Neural cell (in vitro differentiated cells): Measurements from ENCODE around the gene MYO1G. TPM values are rescaled to one million over a fixed set of nuclear protein-coding genes. Genes with fewer than 3 reads are reported as not detected.

ENCODE experiments used
- H2AFZ ChIP-seq: fragments of 200-600, 300-800 bp; sonication (generic), shearing (Covaris generic); 2 replicates; pipeline ENCODE4 v1.6.0; 2014; ENCODE audit warnings: low read depth, mild to moderate bottlenecking, antibody characterized with exemption, low read length, moderate library complexity
- H3F3A ChIP-seq: fragments of 200-600 bp; shearing (Covaris generic); 2 replicates; pipeline ENCODE4 v1.6.1; 2016; ENCODE audit warnings: mild to moderate bottlenecking, moderate library complexity, mixed read lengths, antibody characterized with exemption, low read length; ENCODE audit not compliant: insufficient read depth, poor library complexity, severe bottlenecking
- H3K27ac ChIP-seq: fragments of 200-600, 300-800 bp; sonication (generic), shearing (Covaris generic); 2 replicates; pipeline ENCODE4 v1.5.1; 2014; ENCODE audit warnings: mild to moderate bottlenecking, low read length, moderate library complexity
- H3K27me3 ChIP-seq: fragments of 300-800, 200-600 bp; sonication (generic), shearing (Covaris generic); 2 replicates; pipeline ENCODE4 v1.6.0; 2014; ENCODE audit warnings: mild to moderate bottlenecking, low read depth, low read length, moderate library complexity; ENCODE audit not compliant: insufficient read depth
- H3K36me3 ChIP-seq: fragments of 300-800, 200-600 bp; sonication (generic), shearing (Covaris generic); 2 replicates; pipeline ENCODE4 v1.5.1; 2014; ENCODE audit warnings: mild to moderate bottlenecking, antibody characterized with exemption, low read length, moderate library complexity; ENCODE audit not compliant: insufficient read depth
- H3K4me2 ChIP-seq: fragments of 300-800, 200-600 bp; sonication (generic), shearing (Covaris generic); 2 replicates; pipeline ENCODE4 v1.6.0; 2014; ENCODE audit warnings: mild to moderate bottlenecking, low read length
- H3K4me3 ChIP-seq: fragments of 300-800, 200-600 bp; sonication (generic), shearing (Covaris generic); 2 replicates; pipeline ENCODE4 v1.5.1; 2014; ENCODE audit warnings: mild to moderate bottlenecking, low read length, moderate library complexity
- H3K79me2 ChIP-seq: fragments of 200-600 bp; shearing (Covaris generic); replicated peaks from 2 replicates; pipeline ENCODE4 v1.6.0; 2014; ENCODE audit warnings: mild to moderate bottlenecking, low read length, moderate library complexity; ENCODE audit not compliant: insufficient read depth
- H3K9ac ChIP-seq: fragments of 300-800, 200-600 bp; sonication (generic), shearing (Covaris generic); 2 replicates; pipeline ENCODE4 v1.6.1; 2016; ENCODE audit warnings: mild to moderate bottlenecking, low read length, mixed read lengths
- H3K9me2 ChIP-seq: fragments of 200-600 bp; shearing (Covaris generic); 2 replicates; pipeline ENCODE4 v1.6.1; 2016; ENCODE audit warnings: mild to moderate bottlenecking, low read length, mixed read lengths; ENCODE audit not compliant: insufficient read depth
- H3K9me3 ChIP-seq: fragments of 200-600, 300-800 bp; sonication (generic), shearing (Covaris generic); 2 replicates; pipeline ENCODE4 v1.6.1; 2016; ENCODE audit warnings: mild to moderate bottlenecking, mixed run types, low read length, moderate library complexity, mixed read lengths
- H4K20me1 ChIP-seq: fragments of 200-600 bp; shearing (Covaris generic); 2 replicates; pipeline ENCODE4 v1.6.1; 2016; ENCODE audit warnings: mild to moderate bottlenecking, mixed run types; ENCODE audit not compliant: insufficient read depth
- EP300 ChIP-seq: fragments of 450-650 bp; conservative IDR thresholded peaks from 2 replicates; pipeline ENCODE4 v1.6.1; 2014; ENCODE audit warnings: antibody characterized with exemption, mild to moderate bottlenecking, moderate library complexity; ENCODE audit not compliant: poor library complexity, severe bottlenecking
- EZH2 ChIP-seq: fragments of 200-600, 300-800 bp; shearing (Covaris generic), sonication (generic); IDR thresholded peaks from 2 replicates; pipeline ENCODE4 v1.6.1; 2014; ENCODE audit warnings: antibody characterized with exemption, low read length, borderline replicate concordance, mild to moderate bottlenecking; ENCODE audit not compliant: insufficient read depth, poor library complexity, severe bottlenecking
- MXI1 ChIP-seq: fragments of 450-650 bp; conservative IDR thresholded peaks from 2 replicates; pipeline ENCODE4 v1.6.1; 2014; ENCODE audit warnings: antibody characterized with exemption, mild to moderate bottlenecking; ENCODE audit not compliant: poor library complexity, severe bottlenecking
- POLR2AphosphoS5 ChIP-seq: IDR thresholded peaks from 2 replicates; pipeline ENCODE4 v1.6.1; 2012
- RAD21 ChIP-seq: fragments of 450-650 bp; conservative IDR thresholded peaks from 2 replicates; pipeline ENCODE4 v1.6.1; 2014; ENCODE audit warnings: antibody characterized with exemption, mild to moderate bottlenecking, moderate library complexity
- REST ChIP-seq: IDR thresholded peaks from 2 replicates; pipeline ENCODE4 v1.6.1; 2012; ENCODE audit warnings: borderline replicate concordance
- SMC3 ChIP-seq: fragments of 450-650 bp; conservative IDR thresholded peaks from 2 replicates; pipeline ENCODE4 v1.6.1; 2014; ENCODE audit warnings: antibody characterized with exemption, mild to moderate bottlenecking, moderate library complexity; ENCODE audit not compliant: poor library complexity
- TAF1 ChIP-seq: IDR thresholded peaks from 2 replicates; pipeline ENCODE4 v1.6.1; 2012; ENCODE audit warnings: low read depth
- polyA plus RNA-seq: library from polyadenylated mRNA; depleted of rRNA; stranded (reverse); fragments of >200 nt; gene quantifications from 2 replicates; pipeline ENCODE4 v1.2.3, GENCODE V29; 2014
- TF ChIP-seq, protein P1 (sequence below): fragments of 450-650 bp; IDR thresholded peaks from 2 replicates; pipeline ENCODE4 v1.5.1; 2014; ENCODE audit warnings: antibody characterized with exemption, mild to moderate bottlenecking, moderate library complexity; ENCODE audit not compliant: poor library complexity, severe bottlenecking

Gene MYO1G
- polyA plus RNA-seq, 1 donor from 2014 or later, result 0.38 TPM

DNA sequence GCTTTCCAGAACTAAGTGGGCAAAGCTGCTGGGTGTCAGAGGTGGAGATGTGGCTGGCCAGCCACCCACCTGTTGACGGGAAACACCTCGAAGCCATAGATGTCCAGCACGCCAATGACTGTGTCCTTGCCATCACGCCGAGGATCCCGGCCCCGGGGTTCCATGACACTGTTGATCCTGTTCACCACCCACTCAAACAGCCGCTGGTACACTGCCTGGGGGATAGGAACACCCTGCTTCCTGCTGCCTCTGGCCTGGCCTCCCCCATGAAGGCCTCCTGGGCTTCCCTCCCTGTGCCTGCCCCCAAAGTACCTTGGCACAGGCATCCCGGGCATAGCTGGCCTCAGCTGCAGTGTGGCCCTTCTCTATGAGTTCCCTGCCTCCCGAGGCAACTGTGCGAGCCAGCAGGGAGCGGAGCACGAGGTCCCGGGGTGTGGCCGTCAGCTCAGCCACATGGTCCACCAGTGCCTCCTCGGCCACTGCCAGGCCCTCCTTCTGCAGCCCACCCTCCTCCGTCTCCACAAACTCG is 8.2 kb downstream of the MYO1G start:
- no peaks in the 10 kb centered on the region for H4K20me1 ChIP-seq
- no peaks in the 10 kb centered on the region for H3K9me2 ChIP-seq
- no peaks in the 10 kb centered on the region for H3K27me3 ChIP-seq
- H3K79me2 ChIP-seq, result no peaks in the 10 kb centered on the region
- H3K27ac ChIP-seq, result no peak overlapping the region
- no peak for TF ChIP-seq SMC3
- TF ChIP-seq REST, result no peak
- TF ChIP-seq POLR2AphosphoS5, result no peak
- H3F3A ChIP-seq, result no peaks in the 10 kb centered on the region
- H3K4me2 ChIP-seq, result no peak overlapping the region
- H2AFZ ChIP-seq, result no peak overlapping the region
- no peak overlapping the region for H3K4me3 ChIP-seq
- no peaks in the 10 kb centered on the region for H3K9me3 ChIP-seq
- H3K9ac ChIP-seq, result no peak overlapping the region
- H3K36me3 ChIP-seq, result no peaks in the 10 kb centered on the region

DNA sequence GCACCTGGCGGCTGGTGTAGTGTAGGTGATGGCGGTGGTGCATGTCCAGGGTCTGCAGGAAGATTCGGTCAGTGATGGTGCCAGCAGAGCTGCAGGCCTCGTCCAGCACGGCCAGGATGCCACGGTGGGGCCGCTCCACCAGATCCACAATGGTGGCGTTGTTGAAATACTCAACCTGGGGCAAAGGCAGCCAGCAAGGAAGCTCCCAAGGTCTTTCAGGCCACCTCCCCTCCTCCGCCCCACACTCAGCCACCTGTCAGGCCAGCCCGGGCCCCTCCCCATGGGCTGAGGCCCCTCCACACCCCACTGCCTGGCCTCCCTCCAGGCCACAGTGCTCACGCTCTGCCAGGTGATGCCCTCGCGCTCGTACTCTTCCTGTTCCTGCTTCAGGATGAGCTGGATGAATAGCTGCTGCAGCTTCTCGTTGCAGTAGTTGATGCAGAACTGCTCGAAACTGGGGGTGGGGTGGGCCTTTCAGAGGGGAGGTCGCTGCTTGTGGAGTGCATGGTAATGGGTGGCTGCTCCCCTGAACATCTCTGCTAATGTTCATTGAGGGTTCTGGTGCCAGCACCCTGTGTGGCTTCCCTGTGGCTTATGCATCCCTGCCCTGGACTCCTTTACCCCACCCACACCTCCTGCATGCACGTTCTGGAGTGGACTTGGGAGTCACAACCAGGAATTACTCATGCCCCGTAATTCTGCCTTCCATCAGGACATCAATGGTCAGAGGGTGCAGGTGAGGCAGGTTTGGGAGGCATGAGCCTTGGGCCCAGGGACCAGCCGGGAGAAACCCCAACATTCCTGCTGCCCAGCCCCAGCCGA is 8.9 kb downstream of the MYO1G start:
- no peak for TF ChIP-seq REST
- no peak for TF ChIP-seq TAF1
- no peak for TF ChIP-seq EZH2
- no peak for TF ChIP-seq POLR2AphosphoS5
- no peak for TF ChIP-seq MXI1
- TF ChIP-seq SMC3, result no peak
- TF ChIP-seq, protein P1, sequence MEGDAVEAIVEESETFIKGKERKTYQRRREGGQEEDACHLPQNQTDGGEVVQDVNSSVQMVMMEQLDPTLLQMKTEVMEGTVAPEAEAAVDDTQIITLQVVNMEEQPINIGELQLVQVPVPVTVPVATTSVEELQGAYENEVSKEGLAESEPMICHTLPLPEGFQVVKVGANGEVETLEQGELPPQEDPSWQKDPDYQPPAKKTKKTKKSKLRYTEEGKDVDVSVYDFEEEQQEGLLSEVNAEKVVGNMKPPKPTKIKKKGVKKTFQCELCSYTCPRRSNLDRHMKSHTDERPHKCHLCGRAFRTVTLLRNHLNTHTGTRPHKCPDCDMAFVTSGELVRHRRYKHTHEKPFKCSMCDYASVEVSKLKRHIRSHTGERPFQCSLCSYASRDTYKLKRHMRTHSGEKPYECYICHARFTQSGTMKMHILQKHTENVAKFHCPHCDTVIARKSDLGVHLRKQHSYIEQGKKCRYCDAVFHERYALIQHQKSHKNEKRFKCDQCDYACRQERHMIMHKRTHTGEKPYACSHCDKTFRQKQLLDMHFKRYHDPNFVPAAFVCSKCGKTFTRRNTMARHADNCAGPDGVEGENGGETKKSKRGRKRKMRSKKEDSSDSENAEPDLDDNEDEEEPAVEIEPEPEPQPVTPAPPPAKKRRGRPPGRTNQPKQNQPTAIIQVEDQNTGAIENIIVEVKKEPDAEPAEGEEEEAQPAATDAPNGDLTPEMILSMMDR, result no peak
- no peak for TF ChIP-seq EP300
- TF ChIP-seq RAD21, result no peak
- H3K36me3 ChIP-seq, result no peaks in the 10 kb centered on the region
- H3K9me3 ChIP-seq, result no peaks in the 10 kb centered on the region
- no peaks in the 10 kb centered on the region for H3K27me3 ChIP-seq
- no peak overlapping the region for H3K27ac ChIP-seq
- no peaks in the 10 kb centered on the region for H3K9me2 ChIP-seq
- no peaks in the 10 kb centered on the region for H3K79me2 ChIP-seq
- H3K4me2 ChIP-seq, result no peak overlapping the region
- no peaks in the 10 kb centered on the region for H4K20me1 ChIP-seq
- no peaks in the 10 kb centered on the region for H3F3A ChIP-seq
- no peak overlapping the region for H3K4me3 ChIP-seq
- no peak overlapping the region for H3K9ac ChIP-seq
- no peak overlapping the region for H2AFZ ChIP-seq
